HepG2 (cell line): ENCODE measurements around the gene DCC. TPM values are rescaled to one million over a fixed set of nuclear protein-coding genes. Genes with fewer than 3 reads are reported as not detected.

Source experiments
- ATAC-seq: fragments of 200-7000 bp; cut with Tn5 transposase; 3 replicates; pipeline ENCODE4 v1.9.1; 2020; ENCODE audit warnings: mild to moderate bottlenecking, moderate library complexity
- BruUV-seq: library from RNA; stranded (reverse); fragments of 400-500 nt; replicated peaks from 2 replicates; lab custom pipeline; 2021; lab: Mats Ljungman, UMichigan
- CTCF ChIA-PET: fragments of 300-600 bp; formaldehyde crosslinking; extraction: SDS; loops from one replicate; lab custom pipeline; 2021; ENCODE audit warnings: low total read pairs, inconsistent platforms, low intra/inter-chr PET ratio; lab: Yijun Ruan, JAX
- POLR2A ChIA-PET: fragments of 350-600 bp; sonication (Branson Sonifier 250); formaldehyde crosslinking; loops from one replicate; lab custom pipeline; 2020; ENCODE audit warnings: antibody characterized with exemption, inconsistent platforms; lab: Yijun Ruan, JAX
- DNase-seq: peaks from one replicate; pipeline ENCODE4 v3.0.0-alpha.2; 2015; ENCODE audit warnings: low spot score
- FAIRE-seq: peaks from 3 replicates; lab custom pipeline; 2011; peaks lifted over from hg19 to GRCh38; lab: Jason Lieb, UNC
- H2AFZ ChIP-seq: one replicate; pipeline ENCODE4 v1.6.1; 2011; ENCODE audit warnings: low read length, inconsistent platforms
- H3K27ac ChIP-seq: fragments of 300-600 bp; 3 replicates; pipeline ENCODE4 v1.8.0; 2011; ENCODE audit warnings: mixed run types, mild to moderate bottlenecking, mixed read lengths, low read length, inconsistent platforms; ENCODE audit not compliant: insufficient read depth; ENCODE audit errors: extremely low read length
- H3K27me3 ChIP-seq, 2 experiments: fragments of 200-600 bp in 1 of 2; 2 replicates in 1 of 2; 3 replicates in 1 of 2; pipeline versions ENCODE4 v1.6.0 to v1.8.0; 2011; ENCODE audit warnings: low read length in 2 of 2, mild to moderate bottlenecking in 2 of 2, moderate library complexity in 2 of 2, inconsistent platforms in 1 of 2; ENCODE audit not compliant: insufficient read depth in 2 of 2, control insufficient read depth in 1 of 2
- H3K36me3 ChIP-seq, 2 experiments: fragments of 200-600 bp in 1 of 2; replicated peaks in 1 of 2; 2 replicates in 1 of 2; 3 replicates in 1 of 2; pipeline versions ENCODE4 v1.5.1 to v1.8.0; 2011; ENCODE audit warnings: low read length in 2 of 2, inconsistent platforms in 1 of 2; ENCODE audit not compliant: insufficient read depth in 2 of 2, control insufficient read depth in 1 of 2
- H3K4me1 ChIP-seq: 2 replicates; pipeline ENCODE4 v1.5.1; 2012; ENCODE audit warnings: low read length, inconsistent platforms; ENCODE audit not compliant: insufficient read depth
- H3K4me2 ChIP-seq: 2 replicates; pipeline ENCODE4 v1.6.0; 2011; ENCODE audit warnings: low read depth, low read length, inconsistent platforms
- H3K4me3 ChIP-seq, 3 experiments: fragments of 200-600 bp in 1 of 3; sonication (generic), shearing (Covaris generic) in 1 of 3; replicated peaks in 1 of 3; 2 replicates each; pipeline ENCODE4 v1.5.1; 2011 to 2016; ENCODE audit warnings: low read length in 3 of 3, inconsistent platforms in 2 of 3, low read depth in 2 of 3, mild to moderate bottlenecking in 2 of 3, control low read depth in 1 of 3, mixed read lengths in 1 of 3; ENCODE audit not compliant: insufficient read depth in 1 of 3
- H3K79me2 ChIP-seq: one replicate; pipeline ENCODE4 v1.6.1; 2011; ENCODE audit warnings: low read length, inconsistent platforms; ENCODE audit not compliant: insufficient read depth
- H3K9ac ChIP-seq: 2 replicates; pipeline ENCODE4 v1.6.0; 2011; ENCODE audit warnings: mild to moderate bottlenecking, low read depth, low read length, inconsistent platforms; ENCODE audit not compliant: insufficient read depth
- H3K9me3 ChIP-seq: 2 replicates; pipeline ENCODE4 v1.5.1; 2012; ENCODE audit warnings: mild to moderate bottlenecking, low read length
- H4K20me1 ChIP-seq: 2 replicates; pipeline ENCODE4 v1.6.0; 2011; ENCODE audit warnings: inconsistent platforms, mild to moderate bottlenecking, low read length, moderate library complexity; ENCODE audit not compliant: insufficient read depth
- AGO2 ChIP-seq: fragments of 200-400 bp; formaldehyde crosslinking; optimal IDR thresholded peaks from 2 replicates; pipeline ENCODE3; 2017; ENCODE audit warnings: mild to moderate bottlenecking, low read depth, low read length, moderate library complexity
- HHEX ChIP-seq: IDR thresholded peaks from 2 replicates; pipeline ENCODE4 v1.6.1; 2016; ENCODE audit warnings: control low read depth
- IKZF1 ChIP-seq: fragments of 450-650 bp; IDR thresholded peaks from 2 replicates; pipeline ENCODE4 v1.7.1; 2016
- MIER2 ChIP-seq: IDR thresholded peaks from 2 replicates; pipeline ENCODE4 v1.6.1; 2016; ENCODE audit warnings: missing biosample characterization, missing genetic modification reagents
- MNT ChIP-seq: fragments of 450-650 bp; IDR thresholded peaks from 2 replicates; pipeline ENCODE4 v1.6.1; 2016
- SKIL ChIP-seq: sonication (generic); formaldehyde crosslinking; IDR thresholded peaks from 2 replicates; pipeline ENCODE4 v1.8.0; 2022; ENCODE audit warnings: missing genetic modification reagents, mild to moderate bottlenecking, moderate library complexity, borderline replicate concordance
- TBP ChIP-seq: sonication (generic); formaldehyde crosslinking; IDR thresholded peaks from 2 replicates; pipeline ENCODE4 v1.5.0; 2020; ENCODE audit warnings: missing genetic modification reagents
- ZIK1 ChIP-seq: sonication (generic); formaldehyde crosslinking; IDR thresholded peaks from 2 replicates; pipeline ENCODE4 v1.5.0; 2020; ENCODE audit warnings: mild to moderate bottlenecking, low read depth, missing genetic modification reagents, borderline replicate concordance
- ZNF614 ChIP-seq: IDR thresholded peaks from 2 replicates; pipeline ENCODE4 v1.6.1; 2018; ENCODE audit warnings: missing biosample characterization, missing genetic modification reagents, inconsistent platforms, borderline replicate concordance
- ZNF780A ChIP-seq: sonication (generic); formaldehyde crosslinking; IDR thresholded peaks from 2 replicates; pipeline ENCODE4 v1.8.0; 2022; ENCODE audit warnings: mild to moderate bottlenecking, missing genetic modification reagents, moderate library complexity
- whole genome bisulfite sequencing: methylation state at CpG from one replicate; pipeline ENCODE4 v1.1.6; 2017; ENCODE audit warnings: low lambda C conversion rate; 5-methylcytosine and 5-hydroxymethylcytosine counted together
- in situ Hi-C: cut with HindIII; loops from 2 replicates; pipeline ENCODE4 v1.10.0; 2017; ENCODE audit warnings: low pct_unique_long_range_greater_than_20kb; ENCODE audit not compliant: extremely low pct_ligation_motif_present
- intact Hi-C: fragments of 100-400 bp; cut with micrococcal nuclease; formaldehyde crosslinking; loops from one replicate; pipeline ENCODE4 v1.10.0; 2022; ENCODE audit not compliant: unreplicated experiment
- polyA plus RNA-seq, 8 experiments: library from polyadenylated mRNA; depleted of rRNA in 3 of 8; stranded (reverse) in 7 of 8; unstranded in 1 of 8; fragments of >200 nt; fragmentation: Illumina TruSeq in 4 of 8; extraction: Trizol in 4 of 8; gene quantifications; 2 replicates each; pipeline versions ENCODE4 v1.2.1 to v1.2.3, GENCODE V29; 2011 to 2016; ENCODE audit warnings: low read depth in 4 of 8, missing spikeins in 1 of 8, mixed read lengths in 1 of 8; ENCODE audit not compliant: insufficient read depth in 1 of 8
- total RNA-seq, 5 experiments: library from RNA; depleted of rRNA; stranded (reverse); fragments of >200 nt; fragmentation: Illumina TruSeq; extraction: Trizol; gene quantifications; 2 replicates each; pipeline ENCODE4 v1.2.3, GENCODE V29; 2016; ENCODE audit warnings: low read depth in 1 of 5

The DCC gene
- total and polyA plus RNA-seq, 2 of the 13 experiments (the other 11 are each of a cell fraction or from before 2014, with no cell fraction given), result not detected

GRCh38 chr18:52554180-52554579 is 214.2 kb downstream of the DCC start:
- WGBS, result 0% methylated on average over 1 of the region's 1 CpG
- H3K36me3 ChIP-seq, result no peaks in the 10 kb centered on the region
- no peak overlapping the region for H3K9ac ChIP-seq
- H3K27ac ChIP-seq, result no peak overlapping the region
- no peak overlapping the region for H2AFZ ChIP-seq
- no peak overlapping the region for H3K4me2 ChIP-seq
- ChIA-PET CTCF (no interaction called here), POLR2A (no interaction called here)
- intact Hi-C loops (no loop called here), in situ Hi-C loops (no loop called here)
- H3K4me3 ChIP-seq, result no peak overlapping the region
- no peak for TF ChIP-seq TBP
- TF ChIP-seq ZNF614 (CRISPR knock-in tag), result no peak
- TF ChIP-seq AGO2, result no peak
- no peak for TF ChIP-seq IKZF1
- FAIRE-seq (no peak), DNase-seq (no peak), ATAC-seq (no peak)
- no peaks in the 10 kb centered on the region for H3K9me3 ChIP-seq
- no peaks in the 10 kb centered on the region for H4K20me1 ChIP-seq
- H3K79me2 ChIP-seq, result no peaks in the 10 kb centered on the region
- no peaks in the 10 kb centered on the region for H3K4me1 ChIP-seq
- no TSS peak for BruUV-seq
- H3K27me3 ChIP-seq, result no peaks in the 10 kb centered on the region

GRCh38 chr18:52567360-52567759 is 227.4 kb downstream of the DCC start:
- Histone ChIP-seq H3K79me2 (no peaks in the 10 kb centered on the region), H3K4me3 (no peak overlapping the region), H3K4me2 (no peak overlapping the region), H3K36me3 (no peaks in the 10 kb centered on the region), H2AFZ (no peak overlapping the region), H4K20me1 (no peaks in the 10 kb centered on the region), H3K27me3 (no peaks in the 10 kb centered on the region), H3K4me1 (no peaks in the 10 kb centered on the region), H3K9me3 (no peaks in the 10 kb centered on the region), H3K9ac (no peak overlapping the region), H3K27ac (no peak overlapping the region)
- POLR2A ChIA-PET, result no interaction called here
- in situ Hi-C loops (no loop called here), intact Hi-C loops (no loop called here)
- FAIRE-seq, result no peak
- no peak for DNase-seq
- CTCF ChIA-PET, result no interaction called here
- WGBS, result 7% methylated on average over 4 of the region's 4 CpGs
- ATAC-seq, result no peak
- no TSS peak for BruUV-seq
- TF ChIP-seq SKIL (CRISPR knock-in tag) (no peak), ZNF780A (CRISPR knock-in tag) (no peak), MNT (peak; percentile 89), MIER2 (CRISPR knock-in tag) (no peak), ZIK1 (CRISPR knock-in tag) (no peak), HHEX (no peak)
